Ammon's horn (tissue), 1 donor: ENCODE results near the gene TTLL11.
A peak's percentile ranks its signal among the peaks of the same experiment; 100 is the strongest.
"Not testable (repeated sequence)": the region's sequence is repeated elsewhere in the genome, so short reads cannot be mapped to it uniquely, and the experiment has no call there.

ENCODE experiments used
- DNase-seq: peaks from one replicate; pipeline ENCODE4 v3.0.0-alpha.2; 2016; ENCODE audit warnings: low spot score

TTLL11 gene

DNA sequence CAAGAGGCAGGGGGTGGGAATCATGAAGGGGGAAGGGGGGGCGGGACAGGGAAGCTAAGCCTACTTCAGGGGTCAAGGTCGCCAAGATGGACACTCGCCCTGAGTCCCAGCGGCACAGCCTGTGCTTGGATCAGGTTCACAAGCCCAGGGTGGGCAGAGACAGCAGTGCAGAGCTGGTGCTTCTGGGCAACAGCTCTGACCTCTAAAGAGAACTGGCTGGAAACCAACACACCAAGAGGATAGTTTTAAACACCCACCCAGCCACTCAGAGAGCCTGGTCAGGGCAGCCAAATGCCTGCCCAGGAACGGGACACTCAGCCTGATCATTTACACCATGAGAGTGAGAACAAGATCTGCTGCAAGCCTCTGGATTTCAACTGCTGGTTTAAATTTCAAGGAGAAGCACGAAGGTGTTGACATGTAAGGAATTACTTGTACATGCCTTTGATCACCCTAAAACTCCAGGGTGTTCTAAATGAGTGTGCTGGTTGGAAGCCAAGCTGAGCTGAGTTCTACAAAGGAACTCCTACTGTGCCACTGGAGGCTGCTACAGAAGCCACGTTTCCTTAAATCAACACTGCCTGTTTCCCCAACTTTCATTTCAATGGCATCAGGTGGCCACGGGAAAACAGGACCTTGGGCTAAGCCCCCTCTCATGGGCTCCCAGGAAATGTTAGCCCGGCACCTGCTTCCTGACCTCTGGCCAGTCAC, 91.5 kb downstream of the TTLL11 start:
- no peak for DNase-seq

- DNase-seq: not testable (repeated sequence)
Measured at GRCh38 chr9:122000526-122000925, 92.6 kb downstream of the TTLL11 start.

- DNase-seq: no peak
Measured at GRCh38 chr9:121999556-121999955, 93.6 kb downstream of the TTLL11 start.

DNA sequence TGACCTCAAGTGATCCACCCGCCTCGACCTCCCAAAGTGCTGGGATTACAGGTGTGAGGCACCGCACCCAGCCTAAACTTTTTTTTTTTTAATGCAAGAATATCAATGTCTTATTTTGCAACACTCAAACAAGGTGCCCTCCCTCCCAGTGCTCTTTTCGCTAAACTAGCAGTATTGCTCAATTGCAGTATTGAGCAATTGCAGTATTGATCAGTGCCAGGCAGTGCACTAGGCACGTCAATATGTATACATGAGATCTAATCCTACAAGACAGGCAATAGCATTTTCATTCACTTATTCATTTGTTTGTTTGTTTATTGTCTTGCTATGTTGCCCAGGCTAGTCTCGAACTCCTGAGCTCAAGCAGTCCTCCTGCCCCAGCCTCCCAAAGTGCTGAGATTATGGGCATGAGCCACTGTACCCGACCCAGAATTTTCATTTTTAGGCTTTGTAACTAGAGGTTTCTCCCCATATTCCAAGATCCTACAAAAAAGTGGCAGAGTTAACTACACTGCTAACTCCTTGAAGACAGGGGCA, 94.5 kb downstream of the TTLL11 start:
- no peak for DNase-seq

DNA sequence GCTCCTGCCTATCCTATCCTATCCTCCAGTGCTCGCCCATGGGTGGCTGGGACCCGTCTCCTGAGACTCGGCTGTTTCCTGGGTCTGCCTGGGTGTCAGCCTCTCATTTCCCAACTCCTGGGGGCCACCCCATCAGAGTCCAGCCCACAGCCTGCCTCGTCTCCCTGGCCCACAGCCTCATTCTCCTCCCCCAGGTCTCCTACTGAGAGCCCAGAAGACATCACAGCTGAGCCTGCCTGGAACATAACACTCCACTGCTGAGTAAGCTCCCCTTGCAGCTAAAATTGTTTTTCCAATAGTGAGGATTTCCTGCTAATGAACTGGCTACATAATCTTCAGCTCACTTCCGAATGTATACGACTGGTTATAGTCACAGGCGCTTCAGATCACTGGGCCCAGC, 95.3 kb downstream of the TTLL11 start:
- DNase-seq: no peak

- no peak for DNase-seq
Measured at GRCh38 chr9:121996783-121997182, 96.3 kb downstream of the TTLL11 start.

DNA sequence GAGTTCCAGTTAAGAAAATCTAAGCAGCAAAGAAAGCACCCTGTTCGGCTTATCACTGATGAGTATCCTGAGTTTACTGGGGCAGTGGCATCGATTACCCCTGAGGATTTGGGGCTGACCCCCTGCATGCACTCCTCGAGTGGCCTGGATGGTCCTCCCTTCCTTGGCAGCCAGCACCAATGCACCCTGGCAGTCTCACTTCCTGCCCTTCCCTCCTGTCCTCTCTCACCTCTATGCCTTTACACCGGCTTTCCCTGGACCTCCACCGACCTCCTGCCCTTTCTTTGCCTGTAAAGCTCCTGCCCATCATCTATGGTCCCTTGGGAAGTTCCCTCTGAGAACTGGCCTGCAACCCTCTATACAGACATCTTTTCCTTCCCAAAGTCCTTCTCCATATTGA, 97.1 kb downstream of the TTLL11 start:
- no peak for DNase-seq

- peak; percentile 87 for DNase-seq
Measured at GRCh38 chr9:121992571-121993212, 100.4 kb downstream of the TTLL11 start.

DNA sequence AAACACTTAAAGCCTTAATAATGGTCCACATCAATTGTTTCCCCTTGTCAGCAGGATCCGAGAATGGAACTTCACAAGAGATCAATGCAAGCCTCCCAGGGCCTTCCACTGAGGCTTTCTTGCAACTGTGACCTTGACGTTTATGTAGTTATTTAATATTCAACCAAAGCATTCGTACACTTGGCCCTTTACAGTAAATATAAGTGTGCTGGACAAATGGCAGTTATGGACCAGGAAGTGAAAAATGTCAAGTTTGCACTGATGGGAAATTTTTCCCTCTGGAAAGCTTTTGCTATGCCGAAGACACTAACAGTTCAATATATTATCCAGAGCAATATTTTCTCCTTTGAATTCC, 101.8 kb downstream of the TTLL11 start:
- DNase-seq: no peak

GRCh38 chr9:121990600-121991306, 102.4 kb downstream of the TTLL11 start:
- DNase-seq: no peak

DNA sequence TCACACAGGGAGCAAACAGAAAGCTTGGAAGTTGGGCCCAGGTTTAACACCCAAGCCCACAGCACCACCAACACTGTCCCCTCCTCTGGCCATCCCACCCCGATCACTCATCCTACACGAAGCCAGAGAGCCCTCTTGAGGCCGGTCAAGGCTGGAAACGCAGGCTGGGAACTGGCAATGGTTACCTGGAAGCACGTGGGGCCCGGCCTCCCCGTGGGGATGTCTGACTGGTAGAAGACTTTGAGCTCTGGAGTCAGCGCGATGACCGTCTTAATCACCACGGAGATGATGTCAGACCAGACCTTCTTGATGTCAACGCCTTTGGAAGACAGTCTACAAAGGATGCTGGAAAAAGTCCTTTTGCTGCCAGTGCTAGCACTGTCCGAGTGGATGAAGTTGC, 104.1 kb downstream of the TTLL11 start:
- no peak for DNase-seq

DNA sequence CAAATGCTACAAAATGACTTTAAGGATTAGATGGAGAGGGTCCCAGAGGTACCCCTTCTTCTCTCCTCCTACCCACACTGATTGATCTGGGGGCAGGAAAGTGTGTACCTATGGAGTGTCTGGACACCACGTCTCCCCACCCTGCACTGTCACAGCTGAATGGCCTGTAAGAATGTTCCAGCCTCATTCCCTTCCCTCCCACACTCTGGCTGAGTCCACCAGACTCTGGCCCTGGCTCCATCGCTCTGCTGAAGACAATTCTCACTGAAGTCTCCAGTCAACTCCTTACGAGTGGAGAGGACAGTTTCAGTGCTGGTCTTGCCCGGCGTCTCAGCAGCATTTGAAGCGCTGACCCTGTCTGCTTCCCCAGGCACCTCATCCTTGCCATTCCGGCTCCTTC, 105.8 kb downstream of the TTLL11 start:
- no peak for DNase-seq

DNA sequence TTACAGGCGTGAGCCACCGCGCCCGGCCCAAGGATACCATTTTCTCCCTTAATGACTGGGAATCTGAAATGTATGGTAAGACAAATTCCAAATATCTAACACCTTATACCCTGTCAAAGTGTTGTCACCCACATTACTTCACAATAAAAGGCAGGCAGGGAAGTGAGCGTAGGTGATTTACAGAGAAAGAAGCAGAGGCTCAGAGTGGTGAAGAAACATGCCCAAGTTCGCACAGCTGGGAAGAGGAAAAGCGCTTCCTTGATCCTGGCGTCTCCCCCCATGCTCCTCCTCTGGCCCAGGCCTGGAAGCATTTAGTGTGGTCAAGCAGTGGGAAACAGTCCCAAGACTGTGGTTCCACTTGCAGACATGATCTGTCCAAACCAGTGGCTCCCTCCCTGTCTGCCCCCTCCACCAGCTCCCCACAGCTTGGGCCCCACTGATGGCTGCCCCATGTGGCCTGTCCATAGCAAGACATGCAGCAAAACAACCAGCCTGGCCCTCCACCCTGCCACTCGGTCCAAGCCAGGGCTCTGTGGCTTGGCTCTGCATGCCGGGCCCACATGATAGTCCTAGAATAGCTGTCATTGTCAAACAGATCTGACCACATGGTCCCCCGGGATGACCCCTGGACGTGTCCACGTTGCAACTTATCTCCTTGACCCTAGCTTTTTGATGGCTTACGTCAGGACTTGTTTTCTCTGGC, 107.2 kb downstream of the TTLL11 start:
- DNase-seq: peak; percentile 56

GRCh38 chr9:121984726-121985402, 108.2 kb downstream of the TTLL11 start:
- DNase-seq: no peak

DNA sequence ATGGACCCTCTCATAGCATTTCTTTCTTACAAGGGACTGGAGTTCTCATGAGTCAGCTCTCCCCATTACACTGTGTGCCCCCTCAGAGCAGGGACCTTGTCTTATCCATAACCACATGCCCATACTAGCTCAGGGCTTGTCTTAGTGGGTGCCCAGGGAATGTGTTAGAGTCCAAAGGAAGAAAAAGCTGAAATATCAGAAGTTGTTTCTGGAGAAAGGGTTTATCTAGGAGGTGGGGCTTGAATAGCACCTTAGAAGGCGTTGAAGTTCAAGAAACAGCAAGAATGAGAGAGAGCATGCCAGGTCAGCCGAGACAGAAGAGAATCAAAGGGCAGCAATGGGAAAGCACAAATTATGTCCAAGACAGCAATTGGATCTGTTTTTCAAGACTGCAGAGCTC, 109.4 kb downstream of the TTLL11 start:
- DNase-seq: no peak

- DNase-seq: no peak
Measured at GRCh38 chr9:121981118-121981883, 111.8 kb downstream of the TTLL11 start.

DNA sequence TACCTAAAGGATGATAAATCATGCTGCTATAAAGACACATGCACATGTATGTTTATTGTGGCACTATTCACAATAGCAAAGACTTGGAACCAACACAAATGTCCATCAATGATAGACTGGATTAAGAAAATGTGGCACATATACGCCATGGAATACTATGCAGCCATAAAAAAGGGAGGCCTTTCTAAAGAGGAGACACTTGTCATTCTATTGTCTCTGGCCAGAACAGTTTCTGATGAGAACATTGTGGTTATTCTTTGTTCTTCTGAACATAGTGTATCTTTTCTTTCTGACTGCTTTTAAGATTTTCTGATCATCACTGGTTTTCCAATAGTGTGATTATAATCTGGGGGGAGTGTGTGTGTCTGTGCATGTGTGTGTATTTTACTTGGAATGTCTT, 112.4 kb downstream of the TTLL11 start:
- not testable (repeated sequence) for DNase-seq

DNA sequence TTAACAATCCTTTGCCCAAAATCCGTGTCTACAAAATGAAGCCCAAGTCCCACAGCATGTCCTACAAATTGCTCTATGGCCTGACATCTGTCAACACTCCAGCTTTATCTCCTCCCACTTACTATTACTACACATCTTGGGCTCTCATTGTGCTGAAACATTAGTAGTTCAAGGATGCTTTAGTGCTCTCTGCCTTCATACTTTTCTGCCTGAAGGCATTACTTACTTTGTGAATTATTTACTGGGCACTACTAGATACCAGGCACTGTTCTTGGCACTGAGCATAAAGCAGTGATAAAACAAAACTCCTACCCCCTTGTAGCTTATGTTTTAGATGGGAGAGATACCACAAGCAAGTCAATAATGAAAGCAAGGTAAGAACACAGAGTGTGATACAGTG, 113.4 kb downstream of the TTLL11 start:
- DNase-seq: no peak

GRCh38 chr9:121976751-121977150, 116.4 kb downstream of the TTLL11 start:
- DNase-seq: no peak

DNA sequence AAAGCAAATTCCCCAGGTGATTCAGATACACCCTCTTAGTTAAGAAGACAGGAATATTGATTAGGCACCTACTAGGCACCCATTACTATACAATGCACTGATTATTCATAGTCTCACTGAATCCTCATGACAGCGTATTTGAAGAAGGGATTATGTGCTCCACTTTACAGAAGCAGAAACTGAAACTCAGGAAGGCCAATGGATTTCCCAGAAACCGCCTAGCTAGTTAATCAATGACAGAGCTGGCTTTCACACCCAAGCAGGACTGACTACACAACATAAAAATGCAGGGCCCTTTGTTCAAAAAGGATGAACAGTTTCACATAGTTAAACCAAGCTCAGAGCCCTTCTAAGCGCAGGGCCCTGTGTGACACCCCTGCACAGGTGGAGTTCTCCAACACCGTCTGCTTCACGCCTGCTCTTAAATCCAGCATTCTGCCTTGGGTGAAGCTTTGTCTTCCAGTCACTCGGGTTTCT, 117.3 kb downstream of the TTLL11 start:
- DNase-seq: no peak

DNA sequence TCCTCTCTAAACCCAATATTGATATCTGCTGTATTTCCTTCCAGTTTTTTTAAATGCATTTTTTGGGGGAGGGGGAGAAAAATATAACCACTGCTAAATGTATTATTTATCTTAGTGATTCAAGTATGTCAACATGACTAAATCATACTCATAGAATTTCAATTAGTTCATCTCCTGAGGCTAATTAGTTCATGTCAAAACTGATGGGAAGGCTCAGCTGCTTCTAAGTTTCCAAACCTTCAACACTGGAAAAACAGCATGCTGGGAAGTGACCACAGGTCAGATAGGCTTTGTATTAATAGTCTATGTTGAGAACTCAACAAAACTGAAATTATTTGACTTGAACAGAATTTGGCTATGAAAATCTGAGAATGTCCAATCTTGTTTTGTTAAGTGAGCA, 118.7 kb downstream of the TTLL11 start:
- DNase-seq: no peak
